Gastroesophageal sphincter (tissue), 3 donors: ENCODE measurements around the gene AP2B1.

Source experiments
- CTCF ChIP-seq, 4 experiments: fragments of 200-600 bp in 2 of 4; fragments of 450-650 bp in 2 of 4; sonication (generic) in 1 of 4; IDR thresholded peaks; one replicate each; pipeline ENCODE4 v1.5.1; 2017 to 2019; ENCODE audit warnings: antibody characterized with exemption in 4 of 4, mild to moderate bottlenecking in 2 of 4, moderate library complexity in 2 of 4
- POLR2A ChIP-seq, 2 donors: fragments of 450-650 bp; IDR thresholded peaks; one replicate each; pipeline ENCODE4 v1.6.1; 2017; ENCODE audit warnings: antibody characterized with exemption in 2 of 2, mild to moderate bottlenecking in 2 of 2, moderate library complexity in 1 of 2
- POLR2AphosphoS5 ChIP-seq: sonication (generic); formaldehyde crosslinking; IDR thresholded peaks from one replicate; pipeline ENCODE4 v1.6.1; 2017; ENCODE audit warnings: antibody characterized with exemption

GRCh38 chr17:35609831-35610230 lies 22.7 kb downstream of the AP2B1 start:
- no peak for TF ChIP-seq CTCF (IDR thresholded peaks at IDR 0.05)
- TF ChIP-seq POLR2AphosphoS5 = no peak
- no peak for TF ChIP-seq POLR2A (IDR thresholded peaks at IDR 0.05)
